Mesenchymal stem cell (in vitro differentiated cells and primary cell): ENCODE data around the gene MYOD1.

ENCODE experiments used
- DNase-seq: peaks from one replicate; pipeline ENCODE4 v3.0.0-alpha.2; 2013
- H2AFZ ChIP-seq: one replicate; pipeline ENCODE4 v1.6.1; 2013; ENCODE audit warnings: low read depth, mild to moderate bottlenecking, control low read depth, inconsistent platforms, low read length, moderate library complexity
- H2AK5ac ChIP-seq: 2 replicates; pipeline ENCODE4 v1.6.1; 2013; ENCODE audit warnings: low read length, moderate library complexity, mild to moderate bottlenecking, inconsistent platforms; ENCODE audit not compliant: severe bottlenecking
- H2BK120ac ChIP-seq: one replicate; pipeline ENCODE4 v1.6.1; 2013; ENCODE audit warnings: low read depth, mild to moderate bottlenecking, inconsistent platforms, low read length, moderate library complexity
- H2BK12ac ChIP-seq, 2 experiments: one replicate each; pipeline ENCODE4 v1.6.1; 2013; ENCODE audit warnings: inconsistent platforms in 2 of 2, low read length in 2 of 2, mild to moderate bottlenecking in 2 of 2, moderate library complexity in 2 of 2, control low read depth in 1 of 2
- H2BK15ac ChIP-seq: one replicate; pipeline ENCODE4 v1.6.1; 2013; ENCODE audit warnings: mild to moderate bottlenecking, low read depth, inconsistent platforms; ENCODE audit not compliant: poor library complexity, severe bottlenecking
- H2BK5ac ChIP-seq: 2 replicates; pipeline ENCODE4 v1.6.1; 2013; ENCODE audit warnings: low read depth, mild to moderate bottlenecking, low read length, control low read depth, inconsistent platforms; ENCODE audit not compliant: poor library complexity, severe bottlenecking
- H3K14ac ChIP-seq, 2 experiments: one replicate each; pipeline ENCODE4 v1.6.1; 2013; ENCODE audit warnings: inconsistent platforms in 2 of 2, low read length in 2 of 2, control low read depth in 1 of 2, mild to moderate bottlenecking in 1 of 2, moderate library complexity in 1 of 2
- H3K18ac ChIP-seq, 2 experiments: one replicate each; pipeline ENCODE4 v1.6.1; 2013; ENCODE audit warnings: inconsistent platforms in 2 of 2, low read length in 2 of 2, control low read depth in 1 of 2, low read depth in 1 of 2, mild to moderate bottlenecking in 1 of 2
- H3K23ac ChIP-seq, 2 experiments: one replicate each; pipeline ENCODE4 v1.6.1; 2013; ENCODE audit warnings: inconsistent platforms in 2 of 2, low read length in 2 of 2, mild to moderate bottlenecking in 2 of 2, moderate library complexity in 2 of 2, control low read depth in 1 of 2
- H3K27ac ChIP-seq: 2 replicates; pipeline ENCODE4 v1.5.1; 2013; ENCODE audit warnings: mild to moderate bottlenecking, moderate library complexity, low read length, control low read depth, inconsistent platforms; ENCODE audit not compliant: poor library complexity, severe bottlenecking
- H3K27me3 ChIP-seq, 2 experiments: 2 replicates each; pipeline versions ENCODE4 v1.6.1 to v1.7.0; 2013; ENCODE audit warnings: low read length in 2 of 2, mild to moderate bottlenecking in 2 of 2, moderate library complexity in 2 of 2, control low read depth in 1 of 2, inconsistent platforms in 1 of 2; ENCODE audit not compliant: control insufficient read depth in 1 of 2, insufficient read depth in 1 of 2
- H3K36me3 ChIP-seq, 2 experiments: 2 replicates each; pipeline versions ENCODE4 v1.6.1 to v1.7.0; 2013; ENCODE audit warnings: low read length in 2 of 2, control low read depth in 1 of 2, inconsistent platforms in 1 of 2, low read depth in 1 of 2, mild to moderate bottlenecking in 1 of 2; ENCODE audit not compliant: insufficient read depth in 2 of 2, control insufficient read depth in 1 of 2
- H3K4ac ChIP-seq, 2 experiments: one replicate each; pipeline ENCODE4 v1.6.1; 2013; ENCODE audit warnings: inconsistent platforms in 2 of 2, low read length in 2 of 2, mild to moderate bottlenecking in 2 of 2, moderate library complexity in 2 of 2, control low read depth in 1 of 2, low read depth in 1 of 2
- H3K4me1 ChIP-seq: 2 replicates; pipeline ENCODE4 v1.6.1; 2013; ENCODE audit warnings: low read depth, low read length, control low read depth; ENCODE audit not compliant: control insufficient read depth, insufficient read depth
- H3K4me2 ChIP-seq: 2 replicates; pipeline ENCODE4 v1.6.1; 2013; ENCODE audit warnings: low read length, mild to moderate bottlenecking, inconsistent platforms; ENCODE audit not compliant: poor library complexity, severe bottlenecking
- H3K4me3 ChIP-seq, 2 experiments: 2 replicates each; pipeline versions ENCODE4 v1.5.1 to v1.7.0; 2013; ENCODE audit warnings: low read length in 2 of 2, mild to moderate bottlenecking in 2 of 2, control low read depth in 1 of 2, low read depth in 1 of 2; ENCODE audit not compliant: insufficient read depth in 1 of 2
- H3K79me1 ChIP-seq: replicated peaks from 2 replicates; pipeline ENCODE4 v1.6.1; 2013; ENCODE audit warnings: mild to moderate bottlenecking, control low read depth, low read length, inconsistent platforms; ENCODE audit not compliant: poor library complexity, severe bottlenecking
- H3K9ac ChIP-seq: 2 replicates; pipeline ENCODE4 v1.7.0; 2013; ENCODE audit warnings: mild to moderate bottlenecking, low read length, moderate library complexity
- H3K9me3 ChIP-seq: 2 replicates; pipeline ENCODE4 v1.7.0; 2013; ENCODE audit warnings: mild to moderate bottlenecking, low read length; ENCODE audit not compliant: control insufficient read depth
- H4K8ac ChIP-seq: one replicate; pipeline ENCODE4 v1.6.1; 2013; ENCODE audit warnings: inconsistent platforms, mild to moderate bottlenecking, low read length, moderate library complexity
- H4K91ac ChIP-seq: one replicate; pipeline ENCODE4 v1.6.1; 2013; ENCODE audit warnings: mild to moderate bottlenecking, low read length, inconsistent platforms
- WGBS: methylation state at CpG from one replicate; pipeline ENCODE4 v1.1.7; 2013; ENCODE audit warnings: mixed read lengths; 5-methylcytosine and 5-hydroxymethylcytosine counted together

The MYOD1 gene

GRCh38 chr11:17707830-17708229 lies 11.5 kb upstream of the MYOD1 start:
- no peak overlapping the region for H2BK15ac ChIP-seq

GRCh38 chr11:17711836-17712235 lies 7.5 kb upstream of the MYOD1 start:
- Histone ChIP-seq H3K18ac (no peak overlapping the region), H2BK15ac (no peak overlapping the region), H2BK5ac (no peak overlapping the region), H2BK12ac (no peak overlapping the region), H3K36me3 (no peaks in the 10 kb centered on the region), H3K4ac (no peak overlapping the region), H3K4me3 (no peak overlapping the region), H3K79me1 (no peaks in the 10 kb centered on the region), H2AK5ac (no peak overlapping the region), H3K9ac (no peak overlapping the region), H2AFZ (no peak overlapping the region), H4K8ac (no peak overlapping the region), H3K23ac (no peak overlapping the region), H3K27ac (no peak overlapping the region), H3K4me1 (no peaks in the 10 kb centered on the region), H2BK120ac (no peak overlapping the region), H3K4me2 (no peak overlapping the region), H4K91ac (no peak overlapping the region), H3K14ac (no peak overlapping the region), H3K27me3 (peaks cover 62 to 70% of the 10 kb centered on the region in 2 experiments), H3K9me3 (no peaks in the 10 kb centered on the region)
- no peak for DNase-seq
- 8% methylated on average over 1 of the region's 4 CpGs for WGBS

More at GRCh38 chr11:17707830-17708229, 11.5 kb upstream of the MYOD1 start:
- 61% methylated on average over 4 of the region's 4 CpGs for WGBS
- no peak for DNase-seq
- no peak overlapping the region for H3K9ac ChIP-seq
- no peaks in the 10 kb centered on the region for H3K79me1 ChIP-seq
- H3K23ac ChIP-seq, result no peak overlapping the region
- no peaks in the 10 kb centered on the region for H3K4me1 ChIP-seq
- H3K36me3 ChIP-seq, result no peaks in the 10 kb centered on the region
- no peak overlapping the region for H2BK120ac ChIP-seq
- no peak overlapping the region for H3K27ac ChIP-seq
- no peak overlapping the region for H2AFZ ChIP-seq
- no peak overlapping the region for H4K91ac ChIP-seq
- H2BK5ac ChIP-seq, result no peak overlapping the region
- H3K18ac ChIP-seq, result no peak overlapping the region
- H3K9me3 ChIP-seq, result no peaks in the 10 kb centered on the region
- H4K8ac ChIP-seq, result no peak overlapping the region
- H3K4me3 ChIP-seq, result no peak overlapping the region
- no peak overlapping the region for H2BK12ac ChIP-seq
- no peak overlapping the region for H3K4me2 ChIP-seq
- H2AK5ac ChIP-seq, result no peak overlapping the region
- H3K14ac ChIP-seq, result no peak overlapping the region
- H3K27me3 ChIP-seq, result peaks cover 34 to 38% of the 10 kb centered on the region in 2 experiments
- H3K4ac ChIP-seq, result no peak overlapping the region

- no peak overlapping the region for H4K91ac ChIP-seq
- no peak overlapping the region for H4K8ac ChIP-seq
- H2AFZ ChIP-seq, result no peak overlapping the region
- H3K14ac ChIP-seq, result peak overlapping the region in 1 of 2 experiments; percentile 18
- H2AK5ac ChIP-seq, result no peak overlapping the region
- H3K4me3 ChIP-seq, result no peak overlapping the region
- no peak for DNase-seq
- no peak overlapping the region for H3K4ac ChIP-seq
- no peaks in the 10 kb centered on the region for H3K9me3 ChIP-seq
- H3K23ac ChIP-seq, result no peak overlapping the region
- peaks cover 82 to 91% of the 10 kb centered on the region in 2 experiments for H3K27me3 ChIP-seq
- no peak overlapping the region for H2BK120ac ChIP-seq
- no peak overlapping the region for H2BK15ac ChIP-seq
- WGBS, result no CpG with 5 or more reads among the region's 1 CpG
- no peak overlapping the region for H2BK5ac ChIP-seq
- no peaks in the 10 kb centered on the region for H3K36me3 ChIP-seq
- no peaks in the 10 kb centered on the region for H3K79me1 ChIP-seq
- H3K4me1 ChIP-seq, result no peaks in the 10 kb centered on the region
- no peak overlapping the region for H3K9ac ChIP-seq
- H3K27ac ChIP-seq, result no peak overlapping the region
- no peak overlapping the region for H3K4me2 ChIP-seq
- H3K18ac ChIP-seq, result no peak overlapping the region
- no peak overlapping the region for H2BK12ac ChIP-seq
Measured at GRCh38 chr11:17713851-17714250, 5.5 kb upstream of the MYOD1 start.

GRCh38 chr11:17714356-17714854 lies 5.0 kb upstream of the MYOD1 start:
- H3K36me3 ChIP-seq, result no peaks in the 10 kb centered on the region
- no peak overlapping the region for H2AFZ ChIP-seq
- H3K14ac ChIP-seq, result no peak overlapping the region
- H3K4me1 ChIP-seq, result peaks cover 2% of the 10 kb centered on the region
- H4K8ac ChIP-seq, result no peak overlapping the region
- H2BK120ac ChIP-seq, result no peak overlapping the region
- H4K91ac ChIP-seq, result no peak overlapping the region
- no peaks in the 10 kb centered on the region for H3K79me1 ChIP-seq
- no peak overlapping the region for H2BK12ac ChIP-seq
- no peak overlapping the region for H3K9ac ChIP-seq
- 42% methylated on average over 7 of the region's 8 CpGs for WGBS
- no peak overlapping the region for H2BK5ac ChIP-seq
- no peak overlapping the region for H3K4me3 ChIP-seq
- no peaks in the 10 kb centered on the region for H3K9me3 ChIP-seq
- H3K27me3 ChIP-seq, result peaks cover 84 to 92% of the 10 kb centered on the region in 2 experiments
- H3K4ac ChIP-seq, result no peak overlapping the region
- DNase-seq, result no peak
- H3K23ac ChIP-seq, result no peak overlapping the region
- no peak overlapping the region for H3K27ac ChIP-seq
- H2BK15ac ChIP-seq, result no peak overlapping the region
- no peak overlapping the region for H3K18ac ChIP-seq
- no peak overlapping the region for H2AK5ac ChIP-seq
- no peak overlapping the region for H3K4me2 ChIP-seq
